GM19043 (cell line): Measurements from ENCODE around the gene YPEL4.
A peak's percentile ranks its signal among the peaks of the same experiment; 100 is the strongest.
"Not testable (repeated sequence)": the region's sequence is repeated elsewhere in the genome, so short reads cannot be mapped to it uniquely, and the experiment has no call there.

Source experiments
- ATAC-seq: cut with Tn5 transposase; IDR thresholded peaks from one replicate; pipeline ENCODE4 v1.9.1; 2021; ENCODE audit warnings: low read depth; ENCODE audit not compliant: unreplicated experiment

YPEL4 gene, protein sequence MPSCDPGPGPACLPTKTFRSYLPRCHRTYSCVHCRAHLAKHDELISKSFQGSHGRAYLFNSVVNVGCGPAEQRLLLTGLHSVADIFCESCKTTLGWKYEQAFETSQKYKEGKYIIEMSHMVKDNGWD

GRCh38 chr11:57649826-57650738 is at the start of gene YPEL4:
TSS of gene YPEL4 (minus strand) at chr11:57649912. CDS start at chr11:57647107, 2,805 bp downstream.
- ATAC-seq = no peak

DNA sequence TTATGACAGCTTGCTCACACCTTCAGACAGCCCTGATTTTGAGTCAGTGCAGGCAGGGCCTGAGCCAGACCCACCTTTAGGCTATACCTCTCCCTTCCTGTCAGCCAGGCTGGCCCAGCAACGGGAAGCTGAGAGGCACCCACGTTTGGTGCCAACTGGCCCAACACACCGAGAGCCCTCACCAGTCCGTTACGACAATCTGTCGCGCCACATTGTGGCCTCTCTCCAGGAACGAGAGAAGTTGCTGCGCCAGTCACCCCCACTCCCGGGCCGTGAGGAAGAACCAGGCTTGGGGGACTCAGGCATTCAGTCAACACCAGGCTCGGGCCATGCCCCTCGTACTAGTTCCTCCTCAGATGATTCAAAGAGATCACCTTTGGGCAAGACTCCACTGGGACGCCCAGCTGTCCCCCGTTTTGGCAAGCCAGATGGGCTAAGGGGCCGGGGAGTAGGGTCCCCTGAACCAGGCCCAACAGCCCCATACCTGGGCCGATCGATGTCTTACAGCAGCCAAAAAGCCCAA is 49.2 kb upstream of the YPEL4 start:
- no peak for ATAC-seq

GRCh38 chr11:57690474-57690873 is 40.8 kb upstream of the YPEL4 start:
- not testable (repeated sequence) for ATAC-seq

DNA sequence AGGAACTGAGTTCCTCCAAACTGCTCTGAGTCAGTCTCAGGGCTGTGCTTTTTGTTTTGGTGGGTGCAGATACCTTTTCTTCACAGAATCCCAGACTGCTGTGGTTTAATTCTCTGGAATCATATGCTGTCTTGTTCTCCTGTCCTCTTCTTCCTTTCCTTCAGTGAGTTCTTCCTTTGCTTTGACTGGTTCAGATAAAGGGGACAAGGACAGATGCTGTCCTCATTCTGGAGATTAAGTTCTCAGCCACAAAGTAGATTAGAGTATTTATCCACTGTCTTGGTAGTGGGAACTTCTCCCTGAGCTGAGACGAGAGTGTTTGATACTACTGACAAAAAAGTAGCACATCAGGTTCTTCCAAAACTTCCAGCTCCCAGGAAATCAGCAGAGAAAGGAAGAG is 31.5 kb upstream of the YPEL4 start:
- ATAC-seq = no peak

GRCh38 chr11:57680552-57680874 is 30.8 kb upstream of the YPEL4 start:
- ATAC-seq = no peak

GRCh38 chr11:57679396-57679795 is 29.7 kb upstream of the YPEL4 start:
- no peak for ATAC-seq

DNA sequence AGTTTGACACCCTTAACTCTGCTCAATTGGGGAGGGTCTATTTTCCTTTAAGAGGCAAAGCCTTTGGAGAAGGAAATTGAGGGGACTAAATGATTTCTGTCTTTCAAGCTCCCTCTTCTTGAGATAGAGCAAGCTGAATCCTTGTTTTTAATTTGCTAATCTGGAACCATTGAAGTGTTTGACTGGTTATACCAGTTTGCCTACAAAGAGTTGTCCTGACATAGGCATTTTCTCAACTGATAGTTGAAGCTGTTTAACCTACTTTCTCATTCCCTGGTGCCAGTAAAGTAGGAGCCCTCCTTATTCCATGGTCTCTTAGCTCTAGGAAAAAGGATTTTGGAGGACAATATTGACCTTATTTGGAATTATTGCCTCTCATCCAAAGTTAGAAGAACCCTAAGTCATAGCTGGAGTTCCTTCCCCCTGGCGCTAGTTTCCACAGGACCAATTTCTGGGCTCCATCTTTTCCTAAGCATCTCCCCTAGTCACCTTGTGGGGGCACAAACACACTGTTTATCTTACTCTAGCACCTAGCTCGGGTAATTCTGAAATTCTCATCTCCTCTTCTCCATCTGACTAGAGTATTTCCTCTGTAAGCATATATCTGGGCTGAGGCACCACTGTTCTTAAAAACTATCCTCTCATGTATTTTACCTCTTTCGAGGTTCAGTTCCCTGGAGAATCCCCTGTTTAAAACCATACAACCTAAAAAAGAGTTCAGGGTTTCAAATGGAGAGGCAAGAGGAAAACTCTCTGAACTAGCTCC is 25.6 kb upstream of the YPEL4 start:
- ATAC-seq = no peak

- no peak for ATAC-seq
These were observed 24.5 kb upstream of the YPEL4 start for GRCh38 chr11:57674251-57674650.

DNA sequence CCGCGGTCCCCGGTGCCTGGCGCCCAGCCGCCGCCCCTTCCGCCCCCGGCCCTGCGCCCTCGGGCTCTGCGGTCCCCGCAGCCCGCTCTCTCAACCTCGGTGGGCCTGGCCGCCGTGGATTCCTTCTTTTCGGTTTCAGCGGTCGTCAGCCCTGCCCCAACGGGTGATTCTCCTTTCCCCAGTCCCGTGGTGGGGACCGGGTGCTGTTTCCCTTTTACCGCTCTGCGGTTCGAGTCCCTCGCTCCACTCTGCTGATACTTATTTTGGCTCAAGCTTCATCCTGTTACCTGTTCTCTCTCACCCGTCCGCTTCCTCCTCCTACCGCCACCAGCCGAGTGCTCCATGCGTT is 18.7 kb upstream of the YPEL4 start:
- peak; percentile 3 for ATAC-seq

DNA sequence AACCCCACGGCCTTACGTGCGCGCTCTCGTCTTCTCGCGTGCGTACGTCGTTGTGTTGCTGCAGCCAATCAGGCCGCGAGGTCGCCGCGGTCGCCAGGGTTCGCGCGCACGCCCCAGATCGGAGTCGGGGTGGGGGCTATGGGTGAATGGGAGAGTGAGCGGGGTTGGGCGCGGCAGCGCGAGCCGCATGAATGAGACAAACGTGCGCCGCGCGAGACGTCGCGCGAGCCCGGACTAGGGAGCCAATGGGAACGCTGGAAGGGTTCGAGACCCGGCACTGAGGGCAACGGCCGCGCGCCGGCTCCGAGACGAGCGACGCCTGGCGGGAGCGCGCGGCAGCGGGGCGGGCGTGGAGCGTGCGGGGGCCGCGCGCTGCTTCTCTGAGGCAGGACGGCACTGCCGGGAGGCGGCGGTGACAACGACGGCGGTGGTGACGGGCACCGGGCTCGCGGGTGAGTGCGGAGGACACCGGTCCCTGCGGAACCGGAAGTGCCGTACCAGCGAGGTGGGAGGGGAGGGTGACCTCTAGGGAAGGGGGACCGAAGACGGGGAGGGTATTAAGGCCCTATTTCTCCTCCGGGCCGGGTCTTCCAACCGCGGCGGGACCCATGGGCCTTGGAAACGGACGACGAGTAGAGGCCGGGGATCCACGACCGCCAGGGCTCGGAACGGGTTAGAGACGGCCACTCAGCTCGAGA is 18.2 kb upstream of the YPEL4 start, which contains the start of gene ZDHHC5:
Gene ZDHHC5, plus strand, starts transcription at position 379 of the 698 bp plus-strand sequence. CDS start 4,977 bp downstream, outside the sequence.
- ATAC-seq = peak; percentile 78

GRCh38 chr11:57667117-57667735 is 17.5 kb upstream of the YPEL4 start:
- ATAC-seq = peak; percentile 55

- no peak for ATAC-seq
These were observed 14.3 kb upstream of the YPEL4 start for GRCh38 chr11:57663975-57664374.

- no peak for ATAC-seq
These were observed 13.2 kb upstream of the YPEL4 start for GRCh38 chr11:57662893-57663292.

DNA sequence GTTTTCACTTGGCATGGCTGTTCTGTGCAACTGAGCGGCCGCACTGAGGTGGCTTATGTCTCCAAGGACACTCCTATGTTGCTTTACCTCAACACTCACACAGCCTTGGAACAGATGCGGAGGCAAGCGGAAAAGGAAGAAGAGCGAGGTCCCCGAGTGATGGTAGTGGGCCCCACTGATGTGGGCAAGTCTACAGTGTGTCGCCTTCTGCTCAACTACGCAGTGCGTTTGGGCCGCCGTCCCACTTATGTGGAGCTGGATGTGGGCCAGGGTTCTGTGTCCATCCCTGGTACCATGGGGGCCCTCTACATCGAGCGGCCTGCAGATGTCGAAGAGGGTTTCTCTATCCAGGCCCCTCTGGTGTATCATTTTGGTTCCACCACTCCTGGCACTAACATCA is 10.0 kb upstream of the YPEL4 start:
- ATAC-seq = no peak

- ATAC-seq = no peak
These were observed 8.3 kb upstream of the YPEL4 start for GRCh38 chr11:57658023-57658361.

GRCh38 chr11:57657194-57658022 is 7.7 kb upstream of the YPEL4 start, which contains the start of gene CLP1:
TSS of gene CLP1 (plus strand) at chr11:57657762. CDS start at chr11:57659477, 1,715 bp downstream.
- ATAC-seq = peak; percentile 99

DNA sequence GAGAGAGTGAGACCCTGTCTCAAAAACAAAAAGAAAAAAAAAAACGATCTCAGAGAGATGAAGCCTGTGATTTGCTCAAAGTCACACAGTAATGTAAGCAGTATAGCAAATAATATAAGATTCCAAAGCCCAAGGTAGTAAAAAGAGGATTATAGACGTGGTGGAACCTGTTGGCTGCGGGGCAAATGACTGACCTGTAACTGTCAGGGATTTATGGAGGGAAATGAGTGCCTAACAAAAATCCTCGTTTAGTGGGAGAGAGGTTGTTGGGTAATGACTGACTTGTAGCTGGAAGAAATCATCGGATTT is 7.1 kb upstream of the YPEL4 start:
- no peak for ATAC-seq

DNA sequence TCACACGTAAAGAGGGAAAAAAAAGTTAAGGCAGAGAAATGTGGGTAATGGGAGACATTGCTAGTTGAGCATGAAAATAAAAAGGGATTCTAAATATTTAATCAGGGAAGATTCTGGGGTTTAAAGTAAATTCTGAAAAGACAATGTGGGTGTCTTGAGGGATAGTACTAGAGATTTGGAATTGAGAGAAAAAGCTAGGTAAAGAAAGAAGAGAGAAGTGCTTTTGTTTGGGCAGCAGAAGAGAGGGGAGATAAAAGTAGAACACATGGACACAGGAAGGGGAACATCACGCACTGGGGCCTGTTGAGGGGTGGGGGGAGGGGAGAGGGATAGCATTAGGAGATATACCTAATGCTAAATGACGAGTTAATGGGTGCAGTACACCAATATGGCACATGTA is 3.5 kb upstream of the YPEL4 start:
- no peak for ATAC-seq

- no peak for ATAC-seq
These were observed 3.0 kb upstream of the YPEL4 start for GRCh38 chr11:57652662-57653061.
